HepG2 (cell line): Measurements from ENCODE around the gene CCDC85C. TPM values are rescaled to one million over a fixed set of nuclear protein-coding genes. Genes with fewer than 3 reads are reported as not detected.

ENCODE experiments used
- FOXA3 ChIP-seq: IDR thresholded peaks from 2 replicates; pipeline ENCODE4 v1.6.1; 2016; ENCODE audit warnings: missing genetic modification reagents, missing compliant biosample characterization
- HBP1 ChIP-seq: IDR thresholded peaks from 2 replicates; pipeline ENCODE4 v1.6.1; 2016; ENCODE audit warnings: low read depth, control low read depth
- HIVEP1 ChIP-seq: sonication (generic); formaldehyde crosslinking; IDR thresholded peaks from 2 replicates; pipeline ENCODE4 v1.4.0; 2020; ENCODE audit warnings: mild to moderate bottlenecking, missing genetic modification reagents
- MAFF ChIP-seq: IDR thresholded peaks from 2 replicates; pipeline ENCODE4 v1.6.1; 2011; ENCODE audit warnings: low read depth, low read length, improper control_type of control experiment
- MED8 ChIP-seq: sonication (generic); formaldehyde crosslinking; IDR thresholded peaks from 2 replicates; pipeline ENCODE4 v1.8.1; 2023; ENCODE audit warnings: mild to moderate bottlenecking, missing genetic modification reagents; ENCODE audit not compliant: insufficient replicate concordance
- NR2F2 ChIP-seq: IDR thresholded peaks from 2 replicates; pipeline ENCODE4 v1.6.1; 2012; ENCODE audit warnings: low read depth, inconsistent platforms, borderline replicate concordance
- NRL ChIP-seq: sonication (generic); formaldehyde crosslinking; IDR thresholded peaks from 2 replicates; pipeline ENCODE4 v1.5.0; 2020; ENCODE audit warnings: missing genetic modification reagents, mild to moderate bottlenecking, moderate library complexity, borderline replicate concordance
- SOX5 ChIP-seq: IDR thresholded peaks from 2 replicates; pipeline ENCODE4 v1.6.1; 2016; ENCODE audit warnings: borderline replicate concordance
- TEAD2 ChIP-seq: sonication (generic); formaldehyde crosslinking; IDR thresholded peaks from 2 replicates; pipeline ENCODE4 v1.9.0; 2021; ENCODE audit warnings: missing genetic modification reagents
- XBP1 ChIP-seq: sonication (generic); formaldehyde crosslinking; IDR thresholded peaks from 2 replicates; pipeline ENCODE4 v1.5.0; 2020; ENCODE audit warnings: missing genetic modification reagents
- YY1 ChIP-seq: IDR thresholded peaks from 2 replicates; pipeline ENCODE4 v1.6.1; 2011; ENCODE audit warnings: low read length, low read depth, moderate library complexity, mild to moderate bottlenecking; ENCODE audit not compliant: insufficient read depth, insufficient replicate concordance
- ZBED4 ChIP-seq: sonication (generic); formaldehyde crosslinking; IDR thresholded peaks from 2 replicates; pipeline ENCODE4 v1.4.0; 2020; ENCODE audit warnings: missing genetic modification reagents, borderline replicate concordance
- ZBTB42 ChIP-seq: sonication (generic); formaldehyde crosslinking; IDR thresholded peaks from 2 replicates; pipeline ENCODE4 v1.5.0; 2020; ENCODE audit warnings: mild to moderate bottlenecking, missing genetic modification reagents
- ZNF205 ChIP-seq: IDR thresholded peaks from 2 replicates; pipeline ENCODE4 v1.6.1; 2018; ENCODE audit warnings: missing biosample characterization, missing genetic modification reagents
- ZNF746 ChIP-seq: sonication (generic); formaldehyde crosslinking; IDR thresholded peaks from 2 replicates; pipeline ENCODE4 v1.8.0; 2022; ENCODE audit warnings: mild to moderate bottlenecking, missing genetic modification reagents
- polyA plus RNA-seq, 8 experiments: library from polyadenylated mRNA; depleted of rRNA in 3 of 8; stranded (reverse) in 7 of 8; unstranded in 1 of 8; fragments of >200 nt; fragmentation: Illumina TruSeq in 4 of 8; extraction: Trizol in 4 of 8; gene quantifications; 2 replicates each; pipeline versions ENCODE4 v1.2.1 to v1.2.3, GENCODE V29; 2011 to 2016; ENCODE audit warnings: low read depth in 4 of 8, missing spikeins in 1 of 8, mixed read lengths in 1 of 8; ENCODE audit not compliant: insufficient read depth in 1 of 8
- total RNA-seq, 5 experiments: library from RNA; depleted of rRNA; stranded (reverse); fragments of >200 nt; fragmentation: Illumina TruSeq; extraction: Trizol; gene quantifications; 2 replicates each; pipeline ENCODE4 v1.2.3, GENCODE V29; 2016; ENCODE audit warnings: low read depth in 1 of 5
- TF ChIP-seq, protein P1 (sequence below), 2 experiments: sonication (generic) in 1 of 2; formaldehyde crosslinking in 1 of 2; IDR thresholded peaks; 2 replicates each; pipeline versions ENCODE4 v1.4.0 to v1.6.1; 2018 to 2020; ENCODE audit warnings: missing genetic modification reagents in 2 of 2, borderline replicate concordance in 1 of 2, low read depth in 1 of 2, mild to moderate bottlenecking in 1 of 2, missing biosample characterization in 1 of 2
- TF ChIP-seq, protein P2 (sequence below): sonication (generic); formaldehyde crosslinking; IDR thresholded peaks from 2 replicates; pipeline ENCODE4 v1.4.0; 2020; ENCODE audit warnings: mild to moderate bottlenecking, missing genetic modification reagents, borderline replicate concordance

The CCDC85C gene
- total and polyA plus RNA-seq, 2 of the 13 experiments (the other 11 are each of a cell fraction or from before 2014, with no cell fraction given) = 18.8 to 43.8 TPM

- TF ChIP-seq ZBED4 (CRISPR knock-in tag) (no peak), NRL (no peak), HIVEP1 (no peak; the same call in 1 of the 2 replicates), MED8 (peak; percentile 32), NR2F2 (no peak), HBP1 (no peak), XBP1 (no peak), ZNF746 (CRISPR knock-in tag) (no peak), TEAD2 (no peak), MAFF (no peak), SOX5 (CRISPR knock-in tag) (no peak), ZBTB42 (no peak), FOXA3 (CRISPR knock-in tag) (no peak), ZNF205 (CRISPR knock-in tag) (no peak), YY1 (peak; percentile 31)
- TF ChIP-seq, protein P1, sequence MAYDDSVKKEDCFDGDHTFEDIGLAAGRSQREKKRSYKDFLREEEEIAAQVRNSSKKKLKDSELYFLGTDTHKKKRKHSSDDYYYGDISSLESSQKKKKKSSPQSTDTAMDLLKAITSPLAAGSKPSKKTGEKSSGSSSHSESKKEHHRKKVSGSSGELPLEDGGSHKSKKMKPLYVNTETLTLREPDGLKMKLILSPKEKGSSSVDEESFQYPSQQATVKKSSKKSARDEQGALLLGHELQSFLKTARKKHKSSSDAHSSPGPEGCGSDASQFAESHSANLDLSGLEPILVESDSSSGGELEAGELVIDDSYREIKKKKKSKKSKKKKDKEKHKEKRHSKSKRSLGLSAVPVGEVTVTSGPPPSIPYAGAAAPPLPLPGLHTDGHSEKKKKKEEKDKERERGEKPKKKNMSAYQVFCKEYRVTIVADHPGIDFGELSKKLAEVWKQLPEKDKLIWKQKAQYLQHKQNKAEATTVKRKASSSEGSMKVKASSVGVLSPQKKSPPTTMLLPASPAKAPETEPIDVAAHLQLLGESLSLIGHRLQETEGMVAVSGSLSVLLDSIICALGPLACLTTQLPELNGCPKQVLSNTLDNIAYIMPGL (CRISPR knock-in tag; IDR thresholded peaks at IDR 0.05; ENCODE audit: borderline replicate concordance in 1 of 2, low read depth in 1 of 2) = 0 out of 4 replicates have a peak, but pooled peaks of 1 of the 2 experiments have one; percentile 30
- TF ChIP-seq, protein P2, sequence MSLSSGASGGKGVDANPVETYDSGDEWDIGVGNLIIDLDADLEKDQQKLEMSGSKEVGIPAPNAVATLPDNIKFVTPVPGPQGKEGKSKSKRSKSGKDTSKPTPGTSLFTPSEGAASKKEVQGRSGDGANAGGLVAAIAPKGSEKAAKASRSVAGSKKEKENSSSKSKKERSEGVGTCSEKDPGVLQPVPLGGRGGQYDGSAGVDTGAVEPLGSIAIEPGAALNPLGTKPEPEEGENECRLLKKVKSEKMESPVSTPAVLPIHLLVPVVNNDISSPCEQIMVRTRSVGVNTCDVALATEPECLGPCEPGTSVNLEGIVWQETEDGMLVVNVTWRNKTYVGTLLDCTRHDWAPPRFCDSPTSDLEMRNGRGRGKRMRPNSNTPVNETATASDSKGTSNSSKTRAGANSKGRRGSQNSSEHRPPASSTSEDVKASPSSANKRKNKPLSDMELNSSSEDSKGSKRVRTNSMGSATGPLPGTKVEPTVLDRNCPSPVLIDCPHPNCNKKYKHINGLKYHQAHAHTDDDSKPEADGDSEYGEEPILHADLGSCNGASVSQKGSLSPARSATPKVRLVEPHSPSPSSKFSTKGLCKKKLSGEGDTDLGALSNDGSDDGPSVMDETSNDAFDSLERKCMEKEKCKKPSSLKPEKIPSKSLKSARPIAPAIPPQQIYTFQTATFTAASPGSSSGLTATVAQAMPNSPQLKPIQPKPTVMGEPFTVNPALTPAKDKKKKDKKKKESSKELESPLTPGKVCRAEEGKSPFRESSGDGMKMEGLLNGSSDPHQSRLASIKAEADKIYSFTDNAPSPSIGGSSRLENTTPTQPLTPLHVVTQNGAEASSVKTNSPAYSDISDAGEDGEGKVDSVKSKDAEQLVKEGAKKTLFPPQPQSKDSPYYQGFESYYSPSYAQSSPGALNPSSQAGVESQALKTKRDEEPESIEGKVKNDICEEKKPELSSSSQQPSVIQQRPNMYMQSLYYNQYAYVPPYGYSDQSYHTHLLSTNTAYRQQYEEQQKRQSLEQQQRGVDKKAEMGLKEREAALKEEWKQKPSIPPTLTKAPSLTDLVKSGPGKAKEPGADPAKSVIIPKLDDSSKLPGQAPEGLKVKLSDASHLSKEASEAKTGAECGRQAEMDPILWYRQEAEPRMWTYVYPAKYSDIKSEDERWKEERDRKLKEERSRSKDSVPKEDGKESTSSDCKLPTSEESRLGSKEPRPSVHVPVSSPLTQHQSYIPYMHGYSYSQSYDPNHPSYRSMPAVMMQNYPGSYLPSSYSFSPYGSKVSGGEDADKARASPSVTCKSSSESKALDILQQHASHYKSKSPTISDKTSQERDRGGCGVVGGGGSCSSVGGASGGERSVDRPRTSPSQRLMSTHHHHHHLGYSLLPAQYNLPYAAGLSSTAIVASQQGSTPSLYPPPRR (CRISPR knock-in tag) = no peak
These were observed 25.0 kb upstream of the CCDC85C start (continued) for GRCh38 chr14:99628887-99629618.
